H9 (cell line): ENCODE results near the gene HDAC5. TPM values are rescaled to one million over a fixed set of nuclear protein-coding genes. Genes with fewer than 3 reads are reported as not detected.

Experiments
- DNase-seq: peaks from one replicate; pipeline ENCODE4 v3.0.0-alpha.2; 2017
- H2AFZ ChIP-seq: one replicate; pipeline ENCODE4 v1.6.1; 2013; ENCODE audit warnings: mild to moderate bottlenecking, low read length, control low read depth, moderate library complexity
- H2AK5ac ChIP-seq: 2 replicates; pipeline ENCODE4 v1.6.1; 2013; ENCODE audit warnings: low read length, control low read depth, mixed read lengths; ENCODE audit not compliant: insufficient read length
- H2BK120ac ChIP-seq: one replicate; pipeline ENCODE4 v1.6.1; 2013; ENCODE audit warnings: low read depth, mild to moderate bottlenecking, low read length, control low read depth, inconsistent platforms; ENCODE audit not compliant: poor library complexity, severe bottlenecking
- H2BK12ac ChIP-seq: 2 replicates; pipeline ENCODE4 v1.6.1; 2013; ENCODE audit warnings: low read length, control low read depth, mixed read lengths, low read depth; ENCODE audit not compliant: insufficient read length
- H2BK15ac ChIP-seq: 2 replicates; pipeline ENCODE4 v1.6.1; 2013; ENCODE audit warnings: low read depth, low read length, control low read depth
- H2BK20ac ChIP-seq: one replicate; pipeline ENCODE4 v1.6.1; 2013; ENCODE audit warnings: low read depth, mild to moderate bottlenecking, low read length, control low read depth, inconsistent platforms; ENCODE audit not compliant: poor library complexity, severe bottlenecking
- H2BK5ac ChIP-seq: 2 replicates; pipeline ENCODE4 v1.6.1; 2013; ENCODE audit warnings: low read length, control low read depth, mixed read lengths; ENCODE audit not compliant: insufficient read length
- H3K14ac ChIP-seq: 2 replicates; pipeline ENCODE4 v1.6.1; 2013; ENCODE audit warnings: low read length, control low read depth; ENCODE audit not compliant: insufficient read depth
- H3K18ac ChIP-seq: 2 replicates; pipeline ENCODE4 v1.6.1; 2013; ENCODE audit warnings: low read depth, mild to moderate bottlenecking, mixed read lengths, low read length, control low read depth; ENCODE audit not compliant: insufficient read length
- H3K23ac ChIP-seq: 2 replicates; pipeline ENCODE4 v1.6.1; 2013; ENCODE audit warnings: low read length, control low read depth, mixed read lengths, low read depth; ENCODE audit not compliant: insufficient read length
- H3K23me2 ChIP-seq: 2 replicates; pipeline ENCODE4 v1.6.1; 2013; ENCODE audit warnings: low read depth, mild to moderate bottlenecking, mixed read lengths, low read length, control low read depth; ENCODE audit not compliant: insufficient read length, poor library complexity, severe bottlenecking
- H3K27ac ChIP-seq: 2 replicates; pipeline ENCODE4 v1.5.1; 2013; ENCODE audit warnings: low read length, control low read depth, mixed read lengths, low read depth; ENCODE audit not compliant: insufficient read length
- H3K27me3 ChIP-seq: 2 replicates; pipeline ENCODE4 v1.6.1; 2013; ENCODE audit warnings: low read length, control low read depth, inconsistent platforms; ENCODE audit not compliant: insufficient read depth
- H3K4ac ChIP-seq: 2 replicates; pipeline ENCODE4 v1.6.1; 2013; ENCODE audit warnings: low read depth, mild to moderate bottlenecking, control low read depth, inconsistent platforms, low read length, moderate library complexity
- H3K4me1 ChIP-seq: 2 replicates; pipeline ENCODE4 v1.6.1; 2013; ENCODE audit warnings: low read length, control low read depth, inconsistent platforms; ENCODE audit not compliant: insufficient read depth
- H3K4me2 ChIP-seq: 2 replicates; pipeline ENCODE4 v1.6.1; 2013; ENCODE audit warnings: low read length, control low read depth, mixed read lengths; ENCODE audit not compliant: insufficient read length, insufficient read depth
- H3K56ac ChIP-seq: 2 replicates; pipeline ENCODE4 v1.6.1; 2013; ENCODE audit warnings: low read depth, mild to moderate bottlenecking, mixed read lengths, low read length, control low read depth; ENCODE audit not compliant: insufficient read length
- H3K79me1 ChIP-seq: 2 replicates; pipeline ENCODE4 v1.6.1; 2013; ENCODE audit warnings: low read depth, mild to moderate bottlenecking, moderate library complexity, low read length, control low read depth, inconsistent platforms; ENCODE audit not compliant: insufficient read depth, poor library complexity, severe bottlenecking
- H3K79me2 ChIP-seq: 2 replicates; pipeline ENCODE4 v1.6.1; 2013; ENCODE audit warnings: low read length, control low read depth, inconsistent platforms; ENCODE audit not compliant: insufficient read depth
- H3K9ac ChIP-seq: 2 replicates; pipeline ENCODE4 v1.6.1; 2013; ENCODE audit warnings: low read length, control low read depth, mixed read lengths; ENCODE audit not compliant: insufficient read length; ENCODE audit errors: extremely low read depth
- H3K9me3 ChIP-seq: one replicate; pipeline ENCODE4 v1.6.1; 2013; ENCODE audit warnings: low read depth, low read length, inconsistent platforms; ENCODE audit not compliant: control insufficient read depth
- H3T11ph ChIP-seq: one replicate; pipeline ENCODE4 v1.6.1; 2013; ENCODE audit warnings: mild to moderate bottlenecking, low read length, control low read depth, inconsistent platforms
- H4K20me1 ChIP-seq: one replicate; pipeline ENCODE4 v1.6.1; 2013; ENCODE audit not compliant: control insufficient read depth, insufficient read length, insufficient read depth
- H4K5ac ChIP-seq: 2 replicates; pipeline ENCODE4 v1.6.1; 2013; ENCODE audit warnings: low read depth, mild to moderate bottlenecking, mixed read lengths, low read length, control low read depth; ENCODE audit not compliant: insufficient read length
- H4K8ac ChIP-seq: replicated peaks from 2 replicates; pipeline ENCODE4 v1.6.1; 2013; ENCODE audit warnings: low read length, control low read depth, mixed read lengths, low read depth; ENCODE audit not compliant: insufficient read length
- H4K91ac ChIP-seq: 2 replicates; pipeline ENCODE4 v1.6.1; 2013; ENCODE audit warnings: low read depth, mild to moderate bottlenecking, moderate library complexity, mixed read lengths, low read length, control low read depth; ENCODE audit not compliant: insufficient read length
- H3K27ac Mint-ChIP-seq, 3 experiments: 2 replicates in 2 of 3; 3 replicates in 1 of 3; pipeline ENCODE4 v1.8.0; 2020 to 2021; ENCODE audit warnings: mixed read lengths in 3 of 3, mild to moderate bottlenecking in 1 of 3, moderate library complexity in 1 of 3
- H3K27me3 Mint-ChIP-seq: 2 replicates; pipeline ENCODE4 v1.8.0; 2021; ENCODE audit warnings: low read depth, mild to moderate bottlenecking, moderate library complexity, mixed read lengths
- H3K36me3 Mint-ChIP-seq, 3 experiments: 2 replicates in 2 of 3; 3 replicates in 1 of 3; pipeline ENCODE4 v1.8.0; 2020 to 2021; ENCODE audit warnings: low read depth in 3 of 3, mixed read lengths in 3 of 3; ENCODE audit not compliant: insufficient read depth in 1 of 3
- H3K4me1 Mint-ChIP-seq, 2 experiments: 2 replicates each; pipeline ENCODE4 v1.8.0; 2020; ENCODE audit warnings: mixed read lengths in 2 of 2
- H3K4me3 Mint-ChIP-seq, 2 experiments: 2 replicates in 1 of 2; 3 replicates in 1 of 2; pipeline ENCODE4 v1.8.0; 2020 to 2021; ENCODE audit warnings: mild to moderate bottlenecking in 2 of 2, mixed read lengths in 2 of 2, moderate library complexity in 1 of 2
- H3K9me3 Mint-ChIP-seq, 2 experiments: 2 replicates in 1 of 2; 3 replicates in 1 of 2; pipeline ENCODE4 v1.8.0; 2020; ENCODE audit warnings: mild to moderate bottlenecking in 2 of 2, mixed read lengths in 2 of 2, moderate library complexity in 1 of 2
- CTCF ChIP-seq: fragments of 200-600 bp; sonication (generic); conservative IDR thresholded peaks from 3 replicates; pipeline ENCODE4 v1.8.0; 2021; ENCODE audit warnings: antibody characterized with exemption, mild to moderate bottlenecking
- WGBS: extraction: QIAGEN DNeasy Blood & Tissue Kit; methylation state at CpG from one replicate; pipeline ENCODE4 v1.1.7; 2013; ENCODE audit warnings: missing lambda C conversion rate, low lambda C conversion rate, mixed read lengths; ENCODE audit not compliant: insufficient read length; ENCODE audit errors: extremely low coverage; 5-methylcytosine and 5-hydroxymethylcytosine counted together
- total RNA-seq: library from RNA; stranded (reverse); gene quantifications from 2 replicates; pipeline ENCODE4 v1.2.1, GENCODE V29; 2021

HDAC5 gene
- total RNA-seq, 1 experiment from 2014 or later = 39.5 TPM

- Mint-ChIP-seq H3K36me3 (peaks cover 26 to 69% (median 62%) of the 10 kb centered on the region in 3 experiments; a peak in 6 of 7 replicates), H3K4me1 (peaks cover 18 to 26% of the 10 kb centered on the region in 2 experiments), H3K27ac (no peak overlapping the region), H3K27me3 (peaks cover 1% of the 10 kb centered on the region), H3K9me3 (no peaks in the 10 kb centered on the region), H3K4me3 (no peak overlapping the region)
- Histone ChIP-seq H3K27ac (no peak overlapping the region), H3K4ac (no peak overlapping the region), H4K5ac (no peak overlapping the region), H2BK20ac (no peak overlapping the region), H2BK5ac (no peak overlapping the region), H2AK5ac (no peak overlapping the region), H2BK15ac (no peak overlapping the region), H3K23ac (no peak overlapping the region), H3K4me1 (no peaks in the 10 kb centered on the region), H3K4me2 (no peak overlapping the region), H3K79me1 (no peaks in the 10 kb centered on the region), H3K14ac (no peak overlapping the region), H3T11ph (no peak overlapping the region), H3K79me2 (no peaks in the 10 kb centered on the region), H3K9me3 (no peaks in the 10 kb centered on the region), H4K8ac (no peak overlapping the region), H3K23me2 (no peaks in the 10 kb centered on the region), H2BK12ac (no peak overlapping the region), H2AFZ (no peak overlapping the region), H4K20me1 (no peaks in the 10 kb centered on the region), H2BK120ac (no peak overlapping the region), H3K9ac (no peak overlapping the region), H3K18ac (no peak overlapping the region), H4K91ac (no peak overlapping the region), H3K56ac (no peak overlapping the region), H3K27me3 (no peaks in the 10 kb centered on the region)
- WGBS = no CpG with 5 or more reads among the region's 3 CpGs
- no peak for TF ChIP-seq CTCF
- DNase-seq = no peak
These were observed 41.8 kb downstream of the HDAC5 start for GRCh38 chr17:44081681-44082080.
